HG03521 (cell line): ENCODE data around the gene ZNF621.

Experiments used
- ATAC-seq: cut with Tn5 transposase; IDR thresholded peaks from one replicate; pipeline ENCODE4 v1.9.1; 2021; ENCODE audit warnings: mild to moderate bottlenecking, moderate library complexity; ENCODE audit not compliant: unreplicated experiment

ZNF621 gene

GRCh38 chr3:40524568-40525285 lies at the start of gene ZNF621:
Gene ZNF621 (plus strand): TSS chr3:40524960. CDS start chr3:40525841, 881 bp downstream.
- ATAC-seq = peak; percentile 99

- peak; percentile 82 for ATAC-seq
These were observed 48.0 kb upstream of the ZNF621 start, which contains the start of gene ZNF619 for GRCh38 chr3:40476478-40477470. Gene ZNF619 (plus strand): TSS chr3:40477122. CDS start chr3:40477980, 858 bp downstream.

GRCh38 chr3:40477666-40478065 lies 47.1 kb upstream of the ZNF621 start:
- ATAC-seq = no peak

- ATAC-seq = no peak
These were observed 37.6 kb upstream of the ZNF621 start for GRCh38 chr3:40487172-40487571.

GRCh38 chr3:40490916-40491315 lies 33.8 kb upstream of the ZNF621 start:
- ATAC-seq = no peak

GRCh38 chr3:40494698-40495097 lies 30.1 kb upstream of the ZNF621 start:
- no peak for ATAC-seq

GRCh38 chr3:40497288-40497687 lies 27.5 kb upstream of the ZNF621 start:
- no peak for ATAC-seq

GRCh38 chr3:40499952-40500351 lies 24.8 kb upstream of the ZNF621 start:
- no peak for ATAC-seq

GRCh38 chr3:40502034-40502433 lies 22.7 kb upstream of the ZNF621 start:
- no peak for ATAC-seq

- no peak for ATAC-seq
These were observed 19.9 kb upstream of the ZNF621 start for GRCh38 chr3:40504636-40505430.

GRCh38 chr3:40505599-40506462 lies 18.9 kb upstream of the ZNF621 start, which contains the start of gene ZNF620:
Gene ZNF620 (plus strand): TSS chr3:40506039. CDS start chr3:40506353, 314 bp downstream.
- ATAC-seq = peak; percentile 85

GRCh38 chr3:40511031-40511718 lies 13.6 kb upstream of the ZNF621 start:
- ATAC-seq = no peak

GRCh38 chr3:40516201-40516600 lies 8.6 kb upstream of the ZNF621 start:
- no peak for ATAC-seq

- ATAC-seq = no peak
These were observed 6.7 kb upstream of the ZNF621 start for GRCh38 chr3:40518067-40518466.

- ATAC-seq = no peak
These were observed 5.9 kb upstream of the ZNF621 start for GRCh38 chr3:40518848-40519247.

- ATAC-seq = no peak
These were observed 3.5 kb upstream of the ZNF621 start for GRCh38 chr3:40521254-40521653.

GRCh38 chr3:40523781-40524180 lies 979 bp upstream of the ZNF621 start:
- no peak for ATAC-seq

- peak; percentile 11 for ATAC-seq
These were observed 565 bp upstream of the ZNF621 start for GRCh38 chr3:40524222-40524567.

GRCh38 chr3:40528426-40528825 lies 3.7 kb downstream of the ZNF621 start:
- ATAC-seq = no peak
